Lung (tissue), 16 donors: Measurements from ENCODE around the gene UMPS. TPM values are rescaled to one million over a fixed set of nuclear protein-coding genes. Genes with fewer than 3 reads are reported as not detected.
A peak's percentile ranks its signal among the peaks of the same experiment; 100 is the strongest.

ENCODE experiments used
- ATAC-seq: fragments of 200-7000 bp; cut with Tn5 transposase; one replicate; pipeline ENCODE4 v1.9.1; 2020; ENCODE audit warnings: moderate number of reproducible peaks; ENCODE audit not compliant: insufficient read depth, low FRiP score
- DNase-seq, 3 donors: peaks; one replicate each; pipeline ENCODE4 v3.0.0-alpha.2; 2013 to 2017
- H3K27ac ChIP-seq, 2 donors: one replicate each; pipeline ENCODE4 v1.5.1; 2013; ENCODE audit warnings: mild to moderate bottlenecking in 2 of 2, moderate library complexity in 2 of 2, control low read depth in 1 of 2, inconsistent platforms in 1 of 2, low read depth in 1 of 2, low read length in 1 of 2
- H3K27me3 ChIP-seq, 3 donors: one replicate each; pipeline ENCODE4 v1.5.1; 2013; ENCODE audit warnings: low read length in 2 of 3; ENCODE audit not compliant: control insufficient read depth in 3 of 3, insufficient read depth in 3 of 3
- H3K36me3 ChIP-seq, 4 donors: one replicate each; pipeline ENCODE4 v1.5.1; 2013; ENCODE audit warnings: low read length in 4 of 4, mild to moderate bottlenecking in 1 of 4, moderate library complexity in 1 of 4; ENCODE audit not compliant: control insufficient read depth in 4 of 4, insufficient read depth in 4 of 4
- H3K4me1 ChIP-seq, 5 donors: one replicate each; pipeline ENCODE4 v1.5.1; 2013; ENCODE audit warnings: low read length in 5 of 5, mild to moderate bottlenecking in 2 of 5, moderate library complexity in 1 of 5; ENCODE audit not compliant: control insufficient read depth in 5 of 5, insufficient read depth in 5 of 5
- H3K4me3 ChIP-seq: one replicate; pipeline ENCODE4 v1.5.1; 2013; ENCODE audit warnings: mild to moderate bottlenecking, control low read depth, moderate library complexity
- H3K9ac ChIP-seq, 2 donors: one replicate each; pipeline ENCODE4 v1.5.1; 2013; ENCODE audit warnings: low read length in 2 of 2, control low read depth in 1 of 2; ENCODE audit not compliant: insufficient read depth in 1 of 2
- H3K9me3 ChIP-seq, 4 donors: one replicate each; pipeline ENCODE4 v1.5.1; 2013; ENCODE audit warnings: low read length in 3 of 4, mild to moderate bottlenecking in 1 of 4, moderate library complexity in 1 of 4; ENCODE audit not compliant: control insufficient read depth in 4 of 4, insufficient read depth in 3 of 4
- WGBS, 2 donors: extraction: QIAGEN DNeasy Blood & Tissue Kit; methylation state at CpG; one replicate each; pipeline ENCODE4 v1.1.7; 2013; 5-methylcytosine and 5-hydroxymethylcytosine counted together
- long read RNA-seq, 5 donors: transcript quantifications; one replicate each; lab custom pipeline, GENCODE V29; 2026
- polyA plus RNA-seq, 2 donors: library from polyadenylated mRNA; stranded (reverse); fragments of 200-250 nt; gene quantifications; one replicate each; pipeline ENCODE4 v1.2.1, GENCODE V29; 2013
- total RNA-seq, 2 donors: library from RNA; depleted of rRNA in 1 of 2; stranded (reverse); fragments of >200 nt in 1 of 2; gene quantifications; one replicate each; pipeline ENCODE4 v1.2.1, GENCODE V29; 2014 to 2021
- TF ChIP-seq, protein P1 (sequence below): IDR thresholded peaks from 2 replicates; pipeline ENCODE4 v1.5.1; 2012; ENCODE audit warnings: mild to moderate bottlenecking; ENCODE audit errors: control extremely low read depth, extremely low read depth
- donor health status: control.
- donor health status: control.
- donor health status: Bipolar disorder and iron deficiency.
- donor health status: healthy.
- donor health status: DM: yes; HTN: yes; CAD: no.

Gene UMPS
- total RNA-seq = 10 to 100 TPM; 23.2 to 27.6 TPM
- 10 to 100 TPM; 17.4 to 17.6 TPM for polyA plus RNA-seq
- long read RNA-seq, donor 1, full-length matches to known transcripts = 17 of 24 reads
- long read RNA-seq, donor 1, partial matches to known transcripts = 7 of 24 reads
- long read RNA-seq, donor 1, other reads (novel, unspliced or antisense) = 0 of 24 reads
- long read RNA-seq, donor 2, full-length matches to known transcripts = 5 of 10 reads
- long read RNA-seq, donor 2, partial matches to known transcripts = 5 of 10 reads
- long read RNA-seq, donor 2, other reads (novel, unspliced or antisense) = 0 of 10 reads
- long read RNA-seq, donor 3, full-length matches to known transcripts = 4 of 10 reads
- long read RNA-seq, donor 3, partial matches to known transcripts = 6 of 10 reads
- long read RNA-seq, donor 3, other reads (novel, unspliced or antisense) = 0 of 10 reads
- long read RNA-seq, donor 4, full-length matches to known transcripts = 4 of 13 reads
- long read RNA-seq, donor 4, partial matches to known transcripts = 9 of 13 reads
- long read RNA-seq, donor 4, other reads (novel, unspliced or antisense) = 0 of 13 reads
- long read RNA-seq, donor 5, full-length matches to known transcripts = 16 of 24 reads
- long read RNA-seq, donor 5, partial matches to known transcripts = 8 of 24 reads
- long read RNA-seq, donor 5, other reads (novel, unspliced or antisense) = 0 of 24 reads

DNA sequence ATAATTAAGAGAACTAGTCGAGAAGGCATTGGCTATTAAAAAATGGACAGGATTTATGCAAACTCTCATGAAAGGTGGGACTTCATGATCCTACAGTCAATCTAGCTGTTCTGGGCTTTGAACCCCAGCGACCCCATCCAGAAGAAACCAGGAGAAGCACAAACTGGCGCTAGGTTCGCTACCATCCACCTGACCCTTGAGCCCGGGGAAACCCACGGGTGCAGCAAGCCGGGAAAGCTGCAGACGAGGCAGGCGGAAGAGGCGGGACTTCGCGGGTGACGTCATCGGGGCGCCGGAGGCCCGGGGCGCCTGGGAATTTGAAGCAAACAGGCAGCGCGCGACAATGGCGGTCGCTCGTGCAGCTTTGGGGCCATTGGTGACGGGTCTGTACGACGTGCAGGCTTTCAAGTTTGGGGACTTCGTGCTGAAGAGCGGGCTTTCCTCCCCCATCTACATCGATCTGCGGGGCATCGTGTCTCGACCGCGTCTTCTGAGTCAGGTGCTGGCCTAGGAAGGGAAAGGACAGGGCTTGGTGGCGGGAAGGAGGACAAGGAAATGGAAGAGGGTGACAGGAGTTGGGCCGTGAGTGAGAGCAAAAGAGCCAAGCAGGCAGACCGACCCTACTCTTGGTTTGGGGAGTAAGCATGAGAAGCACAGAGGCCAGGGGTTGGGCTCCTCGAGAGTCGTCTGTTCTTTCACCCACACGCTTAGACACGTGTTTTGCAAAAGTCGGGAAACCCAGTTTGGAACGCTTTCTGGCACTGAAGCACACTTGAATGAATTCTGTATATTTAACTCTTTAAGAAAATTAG is at the start of gene UMPS:
Gene UMPS, plus strand, starts transcription at position 324 of the 812 bp plus-strand sequence. Its CDS starts 20 bp downstream, at position 344.
- DNase-seq (peak; percentile 92 to 94 (median 94)), ATAC-seq (peak; percentile 95)
- peaks cover 0 to 2% (median 0%) of the 10 kb centered on the region in 3 donors for H3K27me3 ChIP-seq
- peak within 1 kb of the TSS; percentile 93 to 98 for H3K9ac ChIP-seq
- H3K9me3 ChIP-seq = peaks cover 0 to 2% (median 0%) of the 10 kb centered on the region in 4 donors
- WGBS, 2 donors = 1% methylated on average over 44 of the region's 44 CpGs
- peak within 1 kb of the TSS; percentile 61 to 94 for H3K27ac ChIP-seq
- H3K4me1 ChIP-seq = peaks cover 3 to 20% (median 10%) of the 10 kb centered on the region in 5 donors
- H3K36me3 ChIP-seq = peaks cover 0 to 3% (median 0%) of the 10 kb centered on the region in 4 donors
- TF ChIP-seq, protein P1, sequence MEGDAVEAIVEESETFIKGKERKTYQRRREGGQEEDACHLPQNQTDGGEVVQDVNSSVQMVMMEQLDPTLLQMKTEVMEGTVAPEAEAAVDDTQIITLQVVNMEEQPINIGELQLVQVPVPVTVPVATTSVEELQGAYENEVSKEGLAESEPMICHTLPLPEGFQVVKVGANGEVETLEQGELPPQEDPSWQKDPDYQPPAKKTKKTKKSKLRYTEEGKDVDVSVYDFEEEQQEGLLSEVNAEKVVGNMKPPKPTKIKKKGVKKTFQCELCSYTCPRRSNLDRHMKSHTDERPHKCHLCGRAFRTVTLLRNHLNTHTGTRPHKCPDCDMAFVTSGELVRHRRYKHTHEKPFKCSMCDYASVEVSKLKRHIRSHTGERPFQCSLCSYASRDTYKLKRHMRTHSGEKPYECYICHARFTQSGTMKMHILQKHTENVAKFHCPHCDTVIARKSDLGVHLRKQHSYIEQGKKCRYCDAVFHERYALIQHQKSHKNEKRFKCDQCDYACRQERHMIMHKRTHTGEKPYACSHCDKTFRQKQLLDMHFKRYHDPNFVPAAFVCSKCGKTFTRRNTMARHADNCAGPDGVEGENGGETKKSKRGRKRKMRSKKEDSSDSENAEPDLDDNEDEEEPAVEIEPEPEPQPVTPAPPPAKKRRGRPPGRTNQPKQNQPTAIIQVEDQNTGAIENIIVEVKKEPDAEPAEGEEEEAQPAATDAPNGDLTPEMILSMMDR = no peak
- peak within 1 kb of the TSS; percentile 96 for H3K4me3 ChIP-seq

DNA sequence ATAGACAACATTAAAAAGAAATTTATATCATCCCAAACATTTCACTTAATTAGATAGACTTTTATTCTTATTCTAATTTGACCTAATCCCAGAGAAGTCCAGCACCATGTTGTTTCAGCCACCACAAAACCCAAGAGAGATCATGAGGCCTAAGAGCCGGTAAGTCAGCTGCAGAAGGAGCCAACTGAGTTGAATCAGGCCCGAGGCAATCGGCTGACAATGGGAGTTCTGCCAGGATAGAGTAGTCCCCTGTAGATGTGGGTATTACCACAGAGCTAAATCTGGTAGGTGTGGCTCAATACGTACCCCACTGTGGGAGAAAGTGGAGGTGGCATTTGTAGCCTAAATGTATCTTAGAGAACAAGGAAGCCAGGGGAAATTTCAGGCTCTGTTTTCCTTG is 49.7 kb upstream of the UMPS start:
- ATAC-seq (no peak), DNase-seq (no peak)
- H3K9me3 ChIP-seq = no peaks in the 10 kb centered on the region
- WGBS, 2 donors = 91 to 96% methylated on average over 4 of the region's 4 CpGs
- H3K27me3 ChIP-seq = no peaks in the 10 kb centered on the region
- TF ChIP-seq, protein P1 = no peak
- H3K4me3 ChIP-seq = no peak overlapping the region
- H3K36me3 ChIP-seq = peaks cover 0 to 12% (median 8%) of the 10 kb centered on the region in 4 donors
- H3K27ac ChIP-seq = no peak overlapping the region
- peaks cover 0 to 8% (median 0%) of the 10 kb centered on the region in 5 donors for H3K4me1 ChIP-seq
- no peak overlapping the region for H3K9ac ChIP-seq

GRCh38 chr3:124682263-124682662 is 48.0 kb upstream of the UMPS start:
- WGBS, 2 donors = 92 to 95% methylated on average over 2 of the region's 2 CpGs
- ATAC-seq = no peak

More at GRCh38 chr3:124682263-124682662, 48.0 kb upstream of the UMPS start:
- no peak overlapping the region for H3K27ac ChIP-seq
- no peaks in the 10 kb centered on the region for H3K27me3 ChIP-seq
- no peaks in the 10 kb centered on the region for H3K9me3 ChIP-seq
- no peak overlapping the region for H3K4me3 ChIP-seq
- H3K4me1 ChIP-seq = peaks cover 0 to 9% (median 0%) of the 10 kb centered on the region in 5 donors
- TF ChIP-seq, protein P1 = no peak
- no peak for DNase-seq
- peaks cover 0 to 10% (median 6%) of the 10 kb centered on the region in 4 donors for H3K36me3 ChIP-seq
- H3K9ac ChIP-seq = no peak overlapping the region
